HEK293T (cell line): Measurements from ENCODE around the gene KRT8.

Experiments
- HDGF ChIP-seq: fragments of 450-650 bp; IDR thresholded peaks from 2 replicates; pipeline ENCODE4 v1.6.1; 2017; ENCODE audit warnings: antibody characterized with exemption, borderline replicate concordance
- SP1 ChIP-seq: fragments of 450-650 bp; IDR thresholded peaks from 2 replicates; pipeline ENCODE4 v1.6.1; 2017

DNA sequence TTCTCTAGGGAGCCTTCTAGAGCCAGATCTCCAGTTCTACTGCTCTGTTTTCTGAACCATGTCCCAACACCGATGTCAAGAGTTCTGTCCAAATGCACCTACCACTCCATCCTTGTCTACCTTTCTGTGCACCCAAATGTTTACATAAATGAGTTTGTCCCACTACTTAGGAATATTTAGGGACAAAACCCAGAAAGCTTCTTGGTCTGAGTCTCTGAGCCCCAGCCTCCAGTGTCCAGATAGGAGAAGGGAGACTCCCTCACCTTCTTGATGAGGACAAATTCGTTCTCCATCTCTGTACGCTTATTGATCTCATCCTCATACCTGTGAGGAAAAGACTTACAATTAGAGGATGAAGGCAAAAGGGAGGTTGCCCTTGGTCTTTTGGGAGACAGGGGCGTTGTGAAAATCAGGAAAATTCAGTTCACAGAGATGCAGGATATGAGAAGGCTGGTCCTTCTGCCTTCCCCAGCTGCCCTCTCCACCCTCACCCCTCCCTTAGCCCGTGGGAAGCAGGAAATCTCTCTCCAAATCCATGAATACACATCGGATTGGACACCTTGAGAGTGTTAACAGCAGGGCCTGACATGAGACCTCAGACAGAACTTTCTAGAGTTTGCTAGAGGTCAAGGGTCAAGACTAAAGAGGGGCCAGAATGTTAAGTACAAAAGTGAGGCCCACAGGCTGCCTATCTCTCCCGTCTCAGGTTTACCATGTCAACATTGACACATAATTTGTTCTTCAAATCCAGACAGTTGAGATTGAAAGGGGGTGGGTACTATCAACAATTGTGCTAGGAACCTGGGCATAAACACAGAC, 3.8 kb downstream of the KRT8 start:
- TF ChIP-seq HDGF: no peak
- TF ChIP-seq SP1: no peak
